Measurements from ENCODE around the gene ACO1.

DNA sequence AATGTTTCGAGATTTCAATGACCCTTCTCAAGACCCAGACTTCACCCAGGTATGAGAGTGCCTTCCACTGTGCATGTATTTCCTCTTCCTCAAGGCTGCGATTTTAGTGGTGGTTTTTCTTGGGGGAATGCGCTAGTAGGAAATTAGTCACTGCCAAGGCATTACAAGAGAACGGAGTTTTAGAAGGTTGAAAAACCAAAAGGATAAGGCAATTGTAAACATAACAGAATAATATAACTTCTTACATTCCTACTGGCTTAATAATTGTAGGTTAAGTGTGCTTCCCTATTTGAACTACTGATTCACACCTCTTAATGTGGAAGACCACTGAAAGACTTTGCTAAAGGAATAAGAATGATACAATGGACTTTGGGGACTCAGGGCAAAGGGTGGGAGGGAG, 38.9 kb downstream of the ACO1 start:
- TF ChIP-seq, protein P1, sequence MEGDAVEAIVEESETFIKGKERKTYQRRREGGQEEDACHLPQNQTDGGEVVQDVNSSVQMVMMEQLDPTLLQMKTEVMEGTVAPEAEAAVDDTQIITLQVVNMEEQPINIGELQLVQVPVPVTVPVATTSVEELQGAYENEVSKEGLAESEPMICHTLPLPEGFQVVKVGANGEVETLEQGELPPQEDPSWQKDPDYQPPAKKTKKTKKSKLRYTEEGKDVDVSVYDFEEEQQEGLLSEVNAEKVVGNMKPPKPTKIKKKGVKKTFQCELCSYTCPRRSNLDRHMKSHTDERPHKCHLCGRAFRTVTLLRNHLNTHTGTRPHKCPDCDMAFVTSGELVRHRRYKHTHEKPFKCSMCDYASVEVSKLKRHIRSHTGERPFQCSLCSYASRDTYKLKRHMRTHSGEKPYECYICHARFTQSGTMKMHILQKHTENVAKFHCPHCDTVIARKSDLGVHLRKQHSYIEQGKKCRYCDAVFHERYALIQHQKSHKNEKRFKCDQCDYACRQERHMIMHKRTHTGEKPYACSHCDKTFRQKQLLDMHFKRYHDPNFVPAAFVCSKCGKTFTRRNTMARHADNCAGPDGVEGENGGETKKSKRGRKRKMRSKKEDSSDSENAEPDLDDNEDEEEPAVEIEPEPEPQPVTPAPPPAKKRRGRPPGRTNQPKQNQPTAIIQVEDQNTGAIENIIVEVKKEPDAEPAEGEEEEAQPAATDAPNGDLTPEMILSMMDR (IDR thresholded peaks at IDR 0.05 in 8 of 11, conservative IDR thresholded peaks at IDR 0.05 in 3 of 11), result no peak
- TF ChIP-seq POLR2AphosphoS5 (IDR thresholded peaks at IDR 0.05) (no peak), POLR2A (IDR thresholded peaks at IDR 0.05) (no peak)

Data from spleen (tissue), 7 donors.